A549 treated with Mapracorat at 1 μM for 4 hours (cell line): ENCODE data around the gene NSRP1. TPM values are rescaled to one million over a fixed set of nuclear protein-coding genes. Genes with fewer than 3 reads are reported as not detected.

Experiments
- total RNA-seq: library from RNA; stranded (reverse); fragments of 200-300 nt; extraction: Qiagen RNA extraction; gene quantifications from 5 replicates; pipeline ENCODE4 v1.2.3, GENCODE V29; 2022

NSRP1 gene
- 27.4 to 38.2 TPM (median 29.8 TPM) in 5 replicates for total RNA-seq

GRCh38 chr17:30116661-30117551 is at the start of gene NSRP1:
NSRP1 (plus strand) TSS chr17:30116816; CDS start chr17:30116844, 28 bp downstream.

DNA sequence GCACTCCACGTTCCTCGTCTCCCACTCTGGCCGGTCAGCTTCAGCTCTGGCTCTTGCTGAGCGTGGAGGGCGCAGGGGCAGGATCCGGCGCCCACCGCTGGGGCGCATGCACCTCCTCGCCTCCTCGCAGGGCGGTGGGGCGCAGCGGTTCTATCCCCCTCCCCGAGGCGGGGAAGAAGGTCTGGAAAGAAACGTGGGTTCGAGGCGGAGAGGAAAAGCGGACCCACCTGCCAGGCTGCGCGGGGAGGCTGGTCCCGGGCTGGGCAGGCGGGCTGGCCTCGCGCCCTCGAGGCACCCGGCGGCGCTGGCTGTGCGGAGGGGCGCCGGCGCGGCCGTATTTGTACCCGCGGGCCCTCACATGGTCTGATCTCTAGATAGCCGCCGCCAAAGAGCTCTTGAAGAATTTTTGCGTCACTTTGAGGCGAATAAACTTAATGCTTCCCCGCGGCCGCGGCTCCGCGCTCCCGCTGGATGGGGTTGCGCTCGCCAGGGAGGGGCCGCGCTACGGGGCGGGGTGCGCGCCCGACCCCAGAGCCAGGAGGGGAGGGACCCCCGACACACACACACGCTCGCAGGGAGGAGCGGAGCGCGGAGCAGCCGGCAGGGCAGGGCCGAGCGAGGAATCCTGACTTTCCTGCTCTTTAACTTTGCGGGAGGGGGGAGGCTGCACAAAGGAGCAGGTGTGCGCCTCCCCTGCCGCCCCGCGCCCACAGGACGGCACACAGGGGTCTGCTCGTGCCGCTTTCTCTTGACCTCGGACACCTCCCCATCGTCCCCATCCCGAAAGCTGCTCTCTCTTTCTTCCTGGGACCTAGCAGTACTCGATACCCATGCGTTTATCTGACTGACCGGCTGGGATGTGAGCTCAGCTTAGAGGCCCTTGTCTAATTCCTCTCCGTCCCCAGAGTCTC is 119.0 kb downstream of the NSRP1 start, which contains the start of gene SLC6A4:
TSS of gene SLC6A4 (minus strand) at position 312 of the 911 bp plus-strand sequence. CDS start 13,739 bp downstream, outside the sequence.

Other genes starting within 250 kb of the NSRP1 start
- gene SSH2, start 186.6 kb upstream of the NSRP1 start, total RNA-seq: 24.0 to 33.0 TPM (median 30.2 TPM) in 5 replicates
- gene EFCAB5, start 175.2 kb upstream of the NSRP1 start, total RNA-seq: 0.15 to 0.34 TPM (median 0.18 TPM) in 4 of 5 replicates, not detected in the other
- 0.04 TPM in 1 of 5 replicates, not detected in the others for gene SLC6A4, start 118.9 kb downstream of the NSRP1 start, total RNA-seq
- 39.3 to 48.9 TPM (median 44.6 TPM) in 5 replicates for gene BLMH, start 175.1 kb downstream of the NSRP1 start, total RNA-seq
- not detected in 5 replicates for gene TMIGD1, start 217.2 kb downstream of the NSRP1 start, total RNA-seq